Lung (tissue), 12 donors: Measurements from ENCODE around the gene ENGASE. TPM values are rescaled to one million over a fixed set of nuclear protein-coding genes. Genes with fewer than 3 reads are reported as not detected.
A peak's percentile ranks its signal among the peaks of the same experiment; 100 is the strongest.

Experiments
- ATAC-seq: fragments of 200-7000 bp; cut with Tn5 transposase; one replicate; pipeline ENCODE4 v1.9.1; 2020; ENCODE audit warnings: moderate number of reproducible peaks; ENCODE audit not compliant: insufficient read depth, low FRiP score
- DNase-seq, 3 donors: peaks; one replicate each; pipeline ENCODE4 v3.0.0-alpha.2; 2013 to 2017
- H3K27ac ChIP-seq, 2 donors: one replicate each; pipeline ENCODE4 v1.5.1; 2013; ENCODE audit warnings: mild to moderate bottlenecking in 2 of 2, moderate library complexity in 2 of 2, control low read depth in 1 of 2, inconsistent platforms in 1 of 2, low read depth in 1 of 2, low read length in 1 of 2
- H3K27me3 ChIP-seq, 3 donors: one replicate each; pipeline ENCODE4 v1.5.1; 2013; ENCODE audit warnings: low read length in 2 of 3; ENCODE audit not compliant: control insufficient read depth in 3 of 3, insufficient read depth in 3 of 3
- H3K36me3 ChIP-seq, 4 donors: one replicate each; pipeline ENCODE4 v1.5.1; 2013; ENCODE audit warnings: low read length in 4 of 4, mild to moderate bottlenecking in 1 of 4, moderate library complexity in 1 of 4; ENCODE audit not compliant: control insufficient read depth in 4 of 4, insufficient read depth in 4 of 4
- H3K4me1 ChIP-seq, 5 donors: one replicate each; pipeline ENCODE4 v1.5.1; 2013; ENCODE audit warnings: low read length in 5 of 5, mild to moderate bottlenecking in 2 of 5, moderate library complexity in 1 of 5; ENCODE audit not compliant: control insufficient read depth in 5 of 5, insufficient read depth in 5 of 5
- H3K4me3 ChIP-seq: one replicate; pipeline ENCODE4 v1.5.1; 2013; ENCODE audit warnings: mild to moderate bottlenecking, control low read depth, moderate library complexity
- H3K9ac ChIP-seq, 2 donors: one replicate each; pipeline ENCODE4 v1.5.1; 2013; ENCODE audit warnings: low read length in 2 of 2, control low read depth in 1 of 2; ENCODE audit not compliant: insufficient read depth in 1 of 2
- H3K9me3 ChIP-seq, 4 donors: one replicate each; pipeline ENCODE4 v1.5.1; 2013; ENCODE audit warnings: low read length in 3 of 4, mild to moderate bottlenecking in 1 of 4, moderate library complexity in 1 of 4; ENCODE audit not compliant: control insufficient read depth in 4 of 4, insufficient read depth in 3 of 4
- WGBS, 2 donors: extraction: QIAGEN DNeasy Blood & Tissue Kit; methylation state at CpG; one replicate each; pipeline ENCODE4 v1.1.7; 2013; 5-methylcytosine and 5-hydroxymethylcytosine counted together
- polyA plus RNA-seq, 2 donors: library from polyadenylated mRNA; stranded (reverse); fragments of 200-250 nt; gene quantifications; one replicate each; pipeline ENCODE4 v1.2.1, GENCODE V29; 2013
- total RNA-seq, 2 donors: library from RNA; depleted of rRNA in 1 of 2; stranded (reverse); fragments of >200 nt in 1 of 2; gene quantifications; one replicate each; pipeline ENCODE4 v1.2.1, GENCODE V29; 2014 to 2021
- TF ChIP-seq, protein P1 (sequence below): IDR thresholded peaks from 2 replicates; pipeline ENCODE4 v1.5.1; 2012; ENCODE audit warnings: mild to moderate bottlenecking; ENCODE audit errors: control extremely low read depth, extremely low read depth
- donor health status: control.
- donor health status: control.
- donor health status: Bipolar disorder and iron deficiency.
- donor health status: healthy.
- donor health status: DM: yes; HTN: yes; CAD: no.

Gene ENGASE
- total and polyA plus RNA-seq, 4 donors, result 19.0 to 45.7 (median 32.5) TPM

DNA sequence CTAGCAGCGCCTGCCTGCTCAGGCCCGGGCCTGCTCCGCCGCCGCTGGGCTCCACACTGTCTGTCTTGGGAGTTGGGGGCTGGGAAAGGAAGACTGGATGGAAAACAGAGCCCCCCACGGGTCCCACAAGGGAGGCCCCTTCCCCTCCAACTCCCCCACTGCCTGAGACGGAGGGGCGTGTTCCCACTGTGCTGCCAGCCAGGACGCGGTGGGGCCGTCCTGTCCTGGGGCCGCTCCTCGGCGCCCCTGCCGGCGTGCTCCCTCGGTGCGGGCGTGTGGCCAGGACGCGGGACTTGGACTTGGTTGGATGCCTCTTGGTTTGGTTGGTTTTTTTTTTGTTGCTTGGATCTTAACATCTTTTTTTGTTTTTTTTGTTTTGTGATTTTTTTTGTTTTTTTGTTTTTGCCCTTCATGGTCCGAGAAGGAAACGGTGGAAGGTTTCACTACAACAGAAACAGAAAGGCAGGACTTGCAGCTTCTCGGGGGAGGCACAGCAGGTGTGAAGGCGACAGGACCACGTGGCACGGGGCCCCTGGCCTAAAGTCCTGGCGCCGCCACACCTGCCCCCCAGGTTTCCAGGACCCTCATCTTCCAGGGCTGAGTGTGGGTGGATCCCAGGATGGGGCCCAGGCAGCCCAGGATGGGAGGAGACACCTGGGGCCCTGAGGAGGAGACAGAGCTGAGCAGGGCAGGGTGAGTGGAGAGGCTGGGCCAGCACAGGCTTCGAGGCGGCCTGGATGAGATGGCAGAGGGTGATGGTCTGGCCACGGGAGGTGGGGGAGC lies 16.0 kb downstream of the ENGASE start:
- H3K27ac ChIP-seq, result no peak overlapping the region
- H3K9me3 ChIP-seq, result no peaks in the 10 kb centered on the region
- peaks cover 0 to 12% (median 3%) of the 10 kb centered on the region in 4 donors for H3K36me3 ChIP-seq
- 47 to 59% methylated on average over 30 to 32 of the region's 32 CpGs for WGBS, 2 donors
- no peak overlapping the region for H3K4me3 ChIP-seq
- H3K4me1 ChIP-seq, result no peaks in the 10 kb centered on the region
- ATAC-seq (no peak), DNase-seq (peak; percentile 45 to 60 (median 56))
- peaks cover 0 to 1% (median 0%) of the 10 kb centered on the region in 3 donors for H3K27me3 ChIP-seq
- no peak overlapping the region for H3K9ac ChIP-seq
- TF ChIP-seq, protein P1, sequence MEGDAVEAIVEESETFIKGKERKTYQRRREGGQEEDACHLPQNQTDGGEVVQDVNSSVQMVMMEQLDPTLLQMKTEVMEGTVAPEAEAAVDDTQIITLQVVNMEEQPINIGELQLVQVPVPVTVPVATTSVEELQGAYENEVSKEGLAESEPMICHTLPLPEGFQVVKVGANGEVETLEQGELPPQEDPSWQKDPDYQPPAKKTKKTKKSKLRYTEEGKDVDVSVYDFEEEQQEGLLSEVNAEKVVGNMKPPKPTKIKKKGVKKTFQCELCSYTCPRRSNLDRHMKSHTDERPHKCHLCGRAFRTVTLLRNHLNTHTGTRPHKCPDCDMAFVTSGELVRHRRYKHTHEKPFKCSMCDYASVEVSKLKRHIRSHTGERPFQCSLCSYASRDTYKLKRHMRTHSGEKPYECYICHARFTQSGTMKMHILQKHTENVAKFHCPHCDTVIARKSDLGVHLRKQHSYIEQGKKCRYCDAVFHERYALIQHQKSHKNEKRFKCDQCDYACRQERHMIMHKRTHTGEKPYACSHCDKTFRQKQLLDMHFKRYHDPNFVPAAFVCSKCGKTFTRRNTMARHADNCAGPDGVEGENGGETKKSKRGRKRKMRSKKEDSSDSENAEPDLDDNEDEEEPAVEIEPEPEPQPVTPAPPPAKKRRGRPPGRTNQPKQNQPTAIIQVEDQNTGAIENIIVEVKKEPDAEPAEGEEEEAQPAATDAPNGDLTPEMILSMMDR, result no peak

DNA sequence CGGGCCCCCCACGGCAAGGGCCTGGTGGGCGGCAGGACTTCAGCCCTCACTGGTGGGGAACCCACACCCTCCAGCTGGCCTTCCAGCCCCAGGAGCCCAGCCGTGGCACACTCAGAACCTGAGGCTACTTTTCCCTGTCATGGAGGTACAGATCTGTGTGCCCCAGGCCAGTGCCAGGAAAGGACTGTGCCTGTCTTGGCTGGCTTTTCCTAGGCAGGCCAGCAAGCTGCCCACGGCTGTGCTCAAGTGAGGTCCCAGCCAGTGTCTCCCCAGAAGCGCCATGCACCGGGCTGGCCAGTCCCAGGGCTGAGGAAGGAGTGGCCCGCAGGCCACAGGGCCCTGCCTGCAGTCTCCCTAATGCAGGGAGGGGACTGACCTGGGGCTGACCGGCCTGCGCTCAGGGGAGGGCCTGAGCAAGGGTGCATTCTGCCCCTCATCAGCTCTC lies 16.6 kb downstream of the ENGASE start:
- H3K9ac ChIP-seq, result no peak overlapping the region
- H3K4me3 ChIP-seq, result no peak overlapping the region
- H3K27me3 ChIP-seq, result peaks cover 0 to 8% (median 0%) of the 10 kb centered on the region in 3 donors
- H3K27ac ChIP-seq, result no peak overlapping the region
- H3K36me3 ChIP-seq, result peaks cover 0 to 6% (median 0%) of the 10 kb centered on the region in 4 donors
- no peaks in the 10 kb centered on the region for H3K9me3 ChIP-seq
- no peaks in the 10 kb centered on the region for H3K4me1 ChIP-seq
- no peak for ATAC-seq
- TF ChIP-seq, protein P1, result no peak
- WGBS, 2 donors, result 79 to 82% methylated on average over 7 to 10 of the region's 10 CpGs
- no peak for DNase-seq

DNA sequence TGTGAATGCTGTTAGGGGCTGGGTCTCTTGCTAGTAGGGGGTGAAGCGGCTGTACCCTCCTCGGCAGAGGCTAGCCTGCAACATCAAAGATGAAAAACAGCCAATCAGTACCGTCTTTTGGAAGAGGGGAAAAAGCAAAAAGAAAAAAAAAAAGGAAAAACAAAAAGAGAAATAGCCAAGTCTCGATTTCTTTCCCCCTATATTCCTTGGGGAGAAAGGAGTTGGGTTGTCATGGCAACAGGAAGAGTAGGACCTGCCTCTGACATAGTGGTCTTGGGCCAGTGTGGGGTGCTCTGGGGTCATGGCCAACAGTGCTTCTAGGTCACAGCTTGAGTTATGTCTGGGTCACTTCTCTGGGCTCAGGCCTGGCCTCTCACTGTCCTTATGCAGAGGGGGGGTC lies 17.9 kb downstream of the ENGASE start:
- TF ChIP-seq, protein P1, result no peak
- Histone ChIP-seq H3K36me3 (no peaks in the 10 kb centered on the region), H3K27me3 (peaks cover 0 to 19% (median 2%) of the 10 kb centered on the region in 3 donors), H3K9me3 (no peaks in the 10 kb centered on the region), H3K27ac (no peak overlapping the region), H3K4me3 (no peak overlapping the region), H3K4me1 (no peaks in the 10 kb centered on the region), H3K9ac (no peak overlapping the region)
- DNase-seq (no peak), ATAC-seq (no peak)
- WGBS, 2 donors, result 54 to 74% methylated on average over 4 of the region's 4 CpGs
